Stimulated activated CD4-positive, alpha-beta T cell treated with anti-CD3 and anti-CD28 coated beads, Interleukin-2, amount 100 ng/mL, for 4 hours (primary cell): ENCODE data around the gene COQ4.
A peak's percentile ranks its signal among the peaks of the same experiment; 100 is the strongest.
"Not testable (repeated sequence)": the region's sequence is repeated elsewhere in the genome, so short reads cannot be mapped to it uniquely, and the experiment has no call there.

ENCODE experiments used
- DNase-seq: peaks from one replicate; pipeline ENCODE4 v3.0.0-alpha.2; 2020; ENCODE audit warnings: low read depth

COQ4 gene

DNA sequence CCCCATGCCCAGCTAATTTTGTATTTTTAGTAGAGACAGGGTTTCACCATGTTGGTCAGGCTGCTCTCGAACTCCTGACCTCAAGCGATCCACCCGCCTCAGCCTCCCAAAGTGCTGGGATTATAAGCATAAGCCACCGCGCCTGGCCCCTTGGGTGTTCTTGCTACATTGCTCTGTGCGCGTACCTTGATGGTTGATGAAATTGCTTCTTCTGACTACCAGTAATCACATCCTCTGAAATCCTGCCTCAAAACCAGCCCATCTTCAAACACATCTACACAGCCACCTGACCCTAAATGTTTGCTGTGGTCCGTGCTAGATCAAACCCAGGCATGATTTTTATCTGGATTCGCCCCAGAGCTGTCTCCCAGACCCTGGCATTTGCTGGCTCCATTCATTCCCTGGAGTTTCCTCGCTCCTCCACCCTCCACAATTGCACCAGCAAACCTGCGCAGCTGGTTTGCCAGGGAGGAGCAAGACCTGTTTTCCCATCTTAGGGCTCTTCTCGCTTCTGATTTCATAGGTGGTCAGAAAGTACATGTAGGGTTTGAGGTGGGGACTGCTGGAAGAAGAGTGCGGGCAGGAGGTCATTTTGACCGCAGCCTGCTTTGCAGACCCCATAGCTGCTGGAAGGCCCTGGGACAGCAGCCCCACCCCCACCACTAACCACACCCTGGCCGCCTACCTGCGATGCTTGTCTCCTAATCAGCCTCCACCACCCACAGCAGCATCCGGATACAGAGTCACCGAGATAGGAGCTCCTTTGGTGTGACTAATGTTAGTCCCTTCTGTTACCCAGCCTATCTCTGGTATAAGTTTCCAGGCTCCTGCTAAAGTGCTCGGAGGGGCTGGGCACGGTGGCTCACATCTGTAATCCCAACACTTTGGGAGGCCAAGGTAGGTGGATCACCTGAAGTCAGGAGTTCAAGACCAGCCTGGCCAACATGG is 23.8 kb upstream of the COQ4 start:
- DNase-seq = no peak

DNA sequence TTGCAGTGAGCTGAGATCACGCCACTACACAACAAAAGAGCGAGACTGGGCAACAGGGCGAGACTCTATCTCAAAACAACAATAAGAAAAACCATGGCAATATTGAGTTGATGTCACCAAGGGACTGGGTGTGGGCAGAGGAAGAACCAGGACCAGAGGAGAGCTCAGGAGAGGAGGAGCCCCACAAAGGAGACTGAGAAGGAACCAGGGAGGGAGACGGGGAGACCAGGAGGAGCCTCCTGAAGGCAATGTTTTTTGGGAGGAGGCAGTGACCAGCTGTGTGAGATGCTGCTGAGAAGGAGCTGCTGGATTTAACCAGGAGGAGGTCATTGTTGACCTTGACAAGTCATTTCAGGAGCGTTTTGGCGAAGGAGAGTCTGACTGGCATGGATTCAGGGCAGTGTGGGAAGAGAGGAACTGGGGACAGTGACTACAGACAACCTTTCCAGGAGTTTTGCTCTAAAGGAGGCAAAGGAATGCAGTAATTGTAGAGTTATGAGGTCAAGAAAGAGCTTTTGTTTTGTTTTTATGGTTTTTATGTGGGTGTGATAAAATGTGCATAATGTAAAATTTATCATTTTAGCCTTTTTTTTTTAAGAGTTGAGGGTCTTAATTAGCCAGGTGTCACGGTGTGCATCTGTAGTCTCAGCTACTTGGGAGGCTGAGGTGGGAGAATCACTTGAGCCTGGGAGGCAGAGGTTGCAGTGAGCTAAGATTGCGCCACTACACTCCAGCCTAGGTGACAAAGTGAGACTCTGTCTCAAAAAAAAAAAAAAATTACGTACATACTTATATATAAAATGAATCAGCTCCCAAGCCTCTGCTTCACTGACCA is 18.3 kb upstream of the COQ4 start:
- no peak for DNase-seq

GRCh38 chr9:128304971-128305288 is 17.7 kb upstream of the COQ4 start:
- DNase-seq = no peak

DNA sequence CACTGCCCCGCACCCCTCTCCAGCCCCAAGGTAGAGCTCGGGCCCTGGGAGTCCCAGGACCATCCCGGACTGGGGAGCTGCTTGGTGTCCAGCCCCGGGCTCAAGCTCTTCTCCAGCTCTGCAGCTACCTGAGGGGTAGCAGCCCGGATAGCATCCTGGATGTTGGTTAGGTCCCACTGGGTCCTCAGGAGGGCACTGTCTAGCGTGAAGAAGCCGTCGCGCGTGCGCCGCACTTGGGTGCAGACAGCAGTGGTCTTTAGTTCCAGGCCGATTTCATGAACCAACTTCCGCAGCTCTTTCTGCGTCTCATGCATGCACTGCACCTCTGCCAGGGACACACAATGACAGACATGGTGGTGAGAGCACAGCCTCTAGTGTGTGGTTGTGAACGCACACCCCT is 13.1 kb upstream of the COQ4 start:
- no peak for DNase-seq

DNA sequence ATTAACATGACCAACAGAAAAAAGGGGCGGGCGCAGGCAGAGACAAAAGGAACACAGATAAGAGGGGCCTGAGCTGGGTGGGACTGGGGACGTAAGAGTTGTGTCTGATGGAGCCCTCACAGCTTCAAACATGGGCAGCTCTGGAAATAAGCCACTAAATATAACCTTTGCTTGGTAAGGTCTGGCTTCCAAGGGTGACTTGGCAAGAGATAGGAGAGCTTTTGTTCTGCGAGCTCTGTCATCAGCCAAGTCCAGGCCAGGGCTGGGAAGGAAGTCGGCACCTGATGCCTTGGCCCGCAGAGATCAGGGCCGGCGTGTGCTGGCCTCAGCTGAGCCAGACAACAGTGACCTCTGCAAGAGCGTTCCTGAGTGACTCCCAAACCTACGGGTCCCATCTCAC is 12.2 kb upstream of the COQ4 start:
- no peak for DNase-seq

GRCh38 chr9:128314697-128315096 is 7.9 kb upstream of the COQ4 start:
- no peak for DNase-seq

GRCh38 chr9:128316421-128316820 is 6.2 kb upstream of the COQ4 start:
- DNase-seq = no peak

- no peak for DNase-seq
Observed at GRCh38 chr9:128317629-128318028, 5.0 kb upstream of the COQ4 start.

- no peak for DNase-seq
Observed at GRCh38 chr9:128321343-128321742, 1.3 kb upstream of the COQ4 start.

DNA sequence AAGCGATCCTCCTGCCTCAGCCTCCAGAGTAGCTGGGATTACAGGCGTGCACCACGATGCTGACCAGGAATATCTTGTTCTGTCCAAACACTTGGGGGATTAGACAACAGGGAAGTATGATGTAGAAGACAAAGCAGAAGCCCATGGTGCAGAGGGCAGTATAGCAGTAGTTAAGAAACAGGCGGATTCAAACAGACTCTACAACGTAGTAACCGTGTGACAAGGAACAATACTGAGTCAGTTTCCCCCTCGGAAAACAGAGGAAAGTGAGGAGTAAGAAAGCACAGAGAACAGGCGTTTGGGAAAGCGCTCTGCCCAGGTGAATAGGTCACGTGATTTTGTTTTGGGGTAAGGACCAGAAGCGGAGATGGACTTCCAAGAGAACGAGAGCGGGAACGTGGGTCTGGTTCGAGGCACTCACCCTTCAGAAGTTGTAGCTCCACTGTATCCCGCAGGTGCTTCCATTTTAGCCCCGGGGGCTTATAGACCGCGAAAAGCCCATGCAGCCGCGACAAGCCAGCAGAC is 698 bp upstream of the COQ4 start:
- DNase-seq = no peak

DNA sequence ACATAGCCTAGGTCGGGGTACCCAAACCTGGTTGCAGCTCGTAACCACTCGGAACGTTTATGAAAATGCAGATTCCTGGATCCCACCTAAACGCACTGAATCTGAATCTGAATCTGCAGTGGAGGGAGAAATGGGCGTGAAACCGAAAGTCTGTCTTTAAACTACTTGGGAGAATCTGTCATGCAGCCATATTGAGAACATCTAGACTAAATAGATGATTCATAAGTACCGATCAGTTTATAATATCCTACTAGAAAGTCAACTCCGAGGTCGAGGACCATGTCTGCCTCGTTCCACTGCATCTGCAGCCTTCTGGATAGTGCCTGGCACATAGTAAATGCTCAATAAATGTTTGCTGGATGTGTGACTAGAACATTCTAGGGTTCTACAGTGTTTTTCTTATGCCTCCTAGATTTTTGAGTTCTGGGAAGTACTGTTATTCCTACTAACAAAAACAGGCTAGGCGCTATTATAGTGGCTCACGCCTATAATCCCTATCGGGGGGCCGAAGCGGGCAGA is 632 bp downstream of the COQ4 start:
- DNase-seq = no peak

- no peak for DNase-seq
Observed at GRCh38 chr9:128323791-128324190, 1.2 kb downstream of the COQ4 start.

DNA sequence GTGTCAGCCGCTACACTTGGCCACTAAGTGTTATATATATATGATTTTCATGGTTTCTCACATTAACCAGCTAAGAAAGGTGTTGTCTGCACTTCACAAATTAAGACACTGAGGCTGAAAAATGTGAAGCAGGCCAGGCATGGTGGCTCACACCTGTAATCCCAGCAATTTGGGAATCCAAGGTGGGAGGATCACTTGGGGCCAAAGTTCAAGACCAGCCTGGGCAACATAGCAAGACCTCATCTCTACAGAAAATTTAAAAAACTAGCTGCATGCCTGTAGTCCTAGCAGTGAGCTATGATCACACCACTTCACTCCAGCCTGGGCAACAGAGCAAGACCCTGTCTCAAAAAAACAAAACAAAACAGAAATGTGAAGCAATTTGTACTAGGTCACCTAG is 1.8 kb downstream of the COQ4 start:
- DNase-seq = no peak

GRCh38 chr9:128325629-128326028 is 3.0 kb downstream of the COQ4 start:
- no peak for DNase-seq

DNA sequence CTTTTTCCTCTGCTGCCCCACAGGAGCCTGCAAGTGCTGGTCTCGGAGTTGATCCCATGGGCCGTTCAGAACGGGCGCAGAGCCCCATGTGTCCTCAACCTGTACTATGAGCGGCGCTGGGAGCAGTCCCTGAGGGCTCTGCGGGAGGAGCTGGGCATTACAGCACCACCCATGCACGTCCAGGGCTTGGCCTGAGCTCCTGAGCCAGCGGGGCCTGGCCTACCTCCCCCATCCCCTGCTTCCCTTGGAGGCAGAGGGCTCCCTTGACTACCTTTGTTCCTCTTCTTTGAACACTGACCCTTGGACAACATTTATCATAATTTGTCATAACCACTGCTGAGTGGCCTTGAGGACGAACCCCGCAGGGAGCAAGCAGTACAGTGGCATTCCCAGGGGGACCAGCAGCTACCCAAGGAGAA is 10.8 kb downstream of the COQ4 start:
- no peak for DNase-seq

DNA sequence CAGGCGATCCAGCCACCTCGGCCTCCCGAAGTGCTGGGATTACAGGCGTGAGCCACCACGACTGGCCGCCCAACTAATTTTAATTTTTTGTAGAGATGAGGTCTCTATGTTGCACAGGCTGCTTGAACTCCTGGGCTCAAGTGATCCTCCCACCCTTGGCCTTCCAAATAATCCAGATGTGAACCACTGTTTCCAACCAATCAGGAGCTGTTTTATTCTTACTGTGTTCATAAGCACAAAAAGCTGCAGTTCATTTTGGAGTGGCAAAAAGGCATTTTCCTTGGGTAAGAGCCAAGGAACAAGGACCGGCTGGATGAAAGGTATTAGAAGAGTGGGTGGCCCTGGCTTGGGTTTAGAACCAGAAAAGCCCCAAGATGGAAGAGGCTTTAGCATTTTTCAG is 12.5 kb downstream of the COQ4 start:
- DNase-seq = no peak

GRCh38 chr9:128335914-128336313 is 13.3 kb downstream of the COQ4 start:
- no peak for DNase-seq

- DNase-seq = no peak
Observed at GRCh38 chr9:128337936-128338335, 15.3 kb downstream of the COQ4 start.

DNA sequence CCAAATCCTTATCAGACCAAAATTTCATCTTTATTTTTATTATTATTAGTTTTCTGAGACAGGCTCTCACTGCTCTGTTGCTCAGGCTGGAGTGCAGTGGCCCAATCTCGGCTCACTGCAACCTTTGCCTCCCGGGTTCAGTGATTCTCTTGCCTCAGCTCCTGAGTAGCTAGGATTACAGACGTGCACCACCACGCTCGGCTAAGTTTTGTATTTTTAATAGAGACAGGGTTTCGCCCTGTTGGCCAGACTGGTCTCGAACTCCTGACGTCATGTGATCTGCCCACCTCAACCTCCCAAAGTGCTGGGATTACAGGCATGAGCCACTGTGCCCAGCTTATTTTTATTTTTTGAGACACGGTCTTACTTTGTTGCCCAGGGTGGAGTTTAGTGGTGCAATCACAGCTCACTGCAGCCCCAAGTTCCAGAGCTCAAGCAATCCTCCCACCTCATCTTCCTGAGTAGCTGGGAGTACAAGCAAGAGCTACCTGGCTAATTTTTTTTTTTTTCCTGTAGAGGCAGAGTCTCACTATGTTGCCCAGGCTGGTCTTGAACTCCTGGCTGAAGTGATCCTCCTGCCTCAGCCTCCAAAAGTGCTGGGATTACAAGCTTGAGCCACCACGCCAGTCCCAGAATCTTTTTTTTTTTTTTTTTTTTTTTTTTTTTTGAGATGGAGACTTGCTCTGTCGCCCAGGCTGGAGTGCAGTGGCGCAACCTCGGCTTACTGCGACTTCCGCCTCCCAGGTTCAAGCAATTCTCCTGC is 16.4 kb downstream of the COQ4 start:
- not testable (repeated sequence) for DNase-seq

GRCh38 chr9:128339761-128340690 is 17.4 kb downstream of the COQ4 start, which contains the start of gene SLC27A4:
Gene SLC27A4 (plus strand): TSS chr9:128340527. CDS start chr9:128343133, 2,606 bp downstream.
- peak; percentile 68 for DNase-seq
